GM21390 (cell line): ENCODE measurements around the gene CCDC17.

Experiments used
- ATAC-seq: cut with Tn5 transposase; IDR thresholded peaks from one replicate; pipeline ENCODE4 v1.9.1; 2021; ENCODE audit not compliant: unreplicated experiment

The CCDC17 gene

GRCh38 chr1:45623972-45624371 is at the start of gene CCDC17:
Gene CCDC17 (minus strand): TSS chr1:45624054. CDS start chr1:45623909, 145 bp downstream.
- ATAC-seq: no peak

GRCh38 chr1:45669859-45670655 is 46.2 kb upstream of the CCDC17 start:
- ATAC-seq: no peak

GRCh38 chr1:45669379-45669778 is 45.5 kb upstream of the CCDC17 start:
- ATAC-seq: no peak

GRCh38 chr1:45668526-45668925 is 44.7 kb upstream of the CCDC17 start:
- no peak for ATAC-seq

GRCh38 chr1:45667321-45668111 is 43.7 kb upstream of the CCDC17 start:
- no peak for ATAC-seq

GRCh38 chr1:45666836-45667235 is 43.0 kb upstream of the CCDC17 start:
- no peak for ATAC-seq

GRCh38 chr1:45660336-45660735 is 36.5 kb upstream of the CCDC17 start:
- no peak for ATAC-seq

- ATAC-seq: no peak
These were observed 35.4 kb upstream of the CCDC17 start for GRCh38 chr1:45659222-45659621.

- no peak for ATAC-seq
These were observed 34.3 kb upstream of the CCDC17 start for GRCh38 chr1:45658171-45658570.

- no peak for ATAC-seq
These were observed 32.8 kb upstream of the CCDC17 start for GRCh38 chr1:45656573-45657226.

- ATAC-seq: no peak
These were observed 30.9 kb upstream of the CCDC17 start for GRCh38 chr1:45654540-45655280.

GRCh38 chr1:45647248-45648021 is 23.6 kb upstream of the CCDC17 start:
- ATAC-seq: no peak

- no peak for ATAC-seq
These were observed 20.8 kb upstream of the CCDC17 start for GRCh38 chr1:45644661-45645060.

GRCh38 chr1:45643978-45644377 is 20.1 kb upstream of the CCDC17 start:
- no peak for ATAC-seq

GRCh38 chr1:45643321-45643720 is 19.5 kb upstream of the CCDC17 start:
- no peak for ATAC-seq

- no peak for ATAC-seq
These were observed 16.4 kb upstream of the CCDC17 start for GRCh38 chr1:45640293-45640692.

GRCh38 chr1:45635211-45635610 is 11.4 kb upstream of the CCDC17 start:
- ATAC-seq: no peak

GRCh38 chr1:45630429-45630828 is 6.6 kb upstream of the CCDC17 start:
- no peak for ATAC-seq

- no peak for ATAC-seq
These were observed 5.2 kb upstream of the CCDC17 start for GRCh38 chr1:45629035-45629434.
